ENCODE data around the gene ID3. TPM values are rescaled to one million over a fixed set of nuclear protein-coding genes. Genes with fewer than 3 reads are reported as not detected.

ID3 gene
- polyA plus RNA-seq, 1 of the 3 experiments (the other 2 are of a cell fraction): 504 TPM

- Histone ChIP-seq H4K20me1 (ENCODE audit: insufficient read depth) (no peaks in the 10 kb centered on the region), H3F3A (replicated peaks; ENCODE audit: insufficient read depth) (peaks cover 44% of the 10 kb centered on the region), H3K36me3 (replicated peaks in 1 of 2; ENCODE audit: control insufficient read depth in 1 of 2, insufficient read depth in 2 of 2, low read length in 1 of 2) (no peaks in the 10 kb centered on the region), H3K9me3 (no peaks in the 10 kb centered on the region), H3K27me3 (ENCODE audit: insufficient read depth) (no peaks in the 10 kb centered on the region), H3K4me3 (ENCODE audit: low read depth in 2 of 2, low read length in 1 of 2) (no peak overlapping the region), H3K79me2 (ENCODE audit: insufficient read depth) (peaks cover 9% of the 10 kb centered on the region; the same call in 1 of the 2 replicates), H3K4me2 (no peak overlapping the region), H3K9me2 (no peaks in the 10 kb centered on the region), H3K9ac (no peak overlapping the region), H3K27ac (ENCODE audit: low read depth in 2 of 2, low read length in 1 of 2) (no peak overlapping the region), H3K4me1 (ENCODE audit: control insufficient read depth in 1 of 2, insufficient read depth in 2 of 2, low read depth in 1 of 2, low read length in 1 of 2) (peaks cover 8 to 36% of the 10 kb centered on the region in 2 experiments), H2AFZ (ENCODE audit: low read depth) (no peak overlapping the region)
- DNase-seq: no peak
- POLR2A ChIA-PET: no interaction called here
- TF ChIP-seq RCOR1 (IDR thresholded peaks at IDR 0.05; ENCODE audit: low read length): no peak
- WGBS (ENCODE audit: low lambda C conversion rate): 72% methylated on average over 4 of the region's 4 CpGs
- CTCF ChIA-PET: interaction anchor here (1.1 to 6.8 kb wide), 6 partner anchors 7 to 65 kb away, joined by 3 to 41 read pairs (median 7); no protein-coding TSS in a partner anchor
These were observed 14.4 kb upstream of the ID3 start for GRCh38 chr1:23573574-23574182.

GRCh38 chr1:23571465-23571864 is 12.2 kb upstream of the ID3 start:
- CTCF ChIA-PET: interaction anchor here (3.0 to 6.8 kb wide), 2 partner anchors 63 to 67 kb away, joined by 20 to 41 read pairs; no protein-coding TSS in a partner anchor
- no peak overlapping the region for H3K4me2 ChIP-seq
- H3F3A ChIP-seq (replicated peaks; ENCODE audit: insufficient read depth): peaks cover 22% of the 10 kb centered on the region
- no peak overlapping the region for H3K4me3 ChIP-seq (ENCODE audit: low read depth in 2 of 2, low read length in 1 of 2)
- H3K27ac ChIP-seq (ENCODE audit: low read depth in 2 of 2, low read length in 1 of 2): no peak overlapping the region
- no peak overlapping the region for H3K9ac ChIP-seq
- H3K36me3 ChIP-seq (replicated peaks in 1 of 2; ENCODE audit: control insufficient read depth in 1 of 2, insufficient read depth in 2 of 2, low read length in 1 of 2): no peaks in the 10 kb centered on the region
- H3K9me2 ChIP-seq: no peaks in the 10 kb centered on the region
- H3K79me2 ChIP-seq (ENCODE audit: insufficient read depth): peaks cover 8% of the 10 kb centered on the region; the same call in 1 of the 2 replicates
- 85% methylated on average over 3 of the region's 3 CpGs for WGBS (ENCODE audit: low lambda C conversion rate)
- H2AFZ ChIP-seq (ENCODE audit: low read depth): no peak overlapping the region
- POLR2A ChIA-PET: no interaction called here
- H3K27me3 ChIP-seq (ENCODE audit: insufficient read depth): no peaks in the 10 kb centered on the region
- H3K4me1 ChIP-seq (ENCODE audit: control insufficient read depth in 1 of 2, insufficient read depth in 2 of 2, low read depth in 1 of 2, low read length in 1 of 2): peaks cover 12 to 21% of the 10 kb centered on the region in 2 experiments
- no peaks in the 10 kb centered on the region for H4K20me1 ChIP-seq (ENCODE audit: insufficient read depth)
- no peak for TF ChIP-seq FOSL2 (IDR thresholded peaks at IDR 0.05; ENCODE audit: borderline replicate concordance, low read depth)
- TF ChIP-seq USF1 (IDR thresholded peaks at IDR 0.05; ENCODE audit: borderline replicate concordance, low read depth): no peak
- no peak for TF ChIP-seq POLR2AphosphoS5 (IDR thresholded peaks at IDR 0.05; ENCODE audit: low read depth, low read length)
- no peak for TF ChIP-seq TAF1 (IDR thresholded peaks at IDR 0.05; ENCODE audit: borderline replicate concordance, low read depth, low read length)
- TF ChIP-seq RCOR1 (IDR thresholded peaks at IDR 0.05; ENCODE audit: low read length): no peak
- TF ChIP-seq FOXM1 (IDR thresholded peaks at IDR 0.05; ENCODE audit: low read depth): no peak
- TF ChIP-seq MXI1 (IDR thresholded peaks at IDR 0.05; ENCODE audit: low read depth, low read length): no peak
- no peak for TF ChIP-seq ZBTB33 (IDR thresholded peaks at IDR 0.05; ENCODE audit: borderline replicate concordance, low read depth)
- TF ChIP-seq TCF12 (IDR thresholded peaks at IDR 0.05): no peak
- no peak for TF ChIP-seq IRF3 (IDR thresholded peaks at IDR 0.05; ENCODE audit: low read depth, low read length)
- TF ChIP-seq YY1 (IDR thresholded peaks at IDR 0.05; ENCODE audit: low read depth): no peak
- TF ChIP-seq JUND (IDR thresholded peaks at IDR 0.05): no peak
- no peak for TF ChIP-seq NFIC (IDR thresholded peaks at IDR 0.05; ENCODE audit: borderline replicate concordance)
- no peak for TF ChIP-seq CHD2 (IDR thresholded peaks at IDR 0.05; ENCODE audit: low read length, partially characterized antibody)
- no peak for TF ChIP-seq TEAD4 (IDR thresholded peaks at IDR 0.05; ENCODE audit: borderline replicate concordance, insufficient read depth)
- TF ChIP-seq EZH2phosphoT487 (IDR thresholded peaks at IDR 0.05; ENCODE audit: borderline replicate concordance, low read depth): no peak
- TF ChIP-seq RAD21 (IDR thresholded peaks at IDR 0.05; ENCODE audit: low read length): no peak
- no peak for TF ChIP-seq PBX3 (IDR thresholded peaks at IDR 0.05)
- TF ChIP-seq RXRA (IDR thresholded peaks at IDR 0.05; ENCODE audit: borderline replicate concordance, low read depth): no peak
- TF ChIP-seq MAX (IDR thresholded peaks at IDR 0.05; ENCODE audit: low read depth): no peak
- H3K9me3 ChIP-seq: no peaks in the 10 kb centered on the region
- DNase-seq: no peak
